K562 (cell line): ENCODE measurements around the gene TEAD4. TPM values are rescaled to one million over a fixed set of nuclear protein-coding genes. Genes with fewer than 3 reads are reported as not detected.
A peak's percentile ranks its signal among the peaks of the same experiment; 100 is the strongest.

Experiments used
- CEBPG ChIP-seq, 3 experiments: fragments of 200-800 bp in 1 of 3; sonication (Bioruptor generic) in 1 of 3; sonication (generic) in 1 of 3; formaldehyde crosslinking in 1 of 3; IDR thresholded peaks in 2 of 3; conservative IDR thresholded peaks in 1 of 3; 2 replicates each; pipeline versions ENCODE4 v1.6.1 to v1.8.0; 2016 to 2022; ENCODE audit warnings: missing compliant biosample characterization in 2 of 3, missing genetic modification characterization in 2 of 3, mild to moderate bottlenecking in 1 of 3, missing genetic modification reagents in 1 of 3
- E2F6 ChIP-seq, 2 experiments: IDR thresholded peaks; 2 replicates each; pipeline ENCODE4 v1.6.1; 2011; ENCODE audit warnings: borderline replicate concordance in 1 of 2, control low read depth in 1 of 2, low read depth in 1 of 2, low read length in 1 of 2, mild to moderate bottlenecking in 1 of 2, mixed read lengths in 1 of 2, moderate library complexity in 1 of 2; ENCODE audit not compliant: insufficient read depth in 1 of 2, insufficient read length in 1 of 2, poor library complexity in 1 of 2, severe bottlenecking in 1 of 2; ENCODE audit errors: extremely low read depth in 1 of 2
- ELF1 ChIP-seq: fragments of 200-800 bp; sonication (Bioruptor generic); IDR thresholded peaks from 2 replicates; pipeline ENCODE4 v1.6.1; 2016; ENCODE audit warnings: missing genetic modification characterization, missing compliant biosample characterization
- EP400 ChIP-seq: fragments of 450-650 bp; IDR thresholded peaks from 2 replicates; pipeline ENCODE4 v1.6.1; 2017; ENCODE audit warnings: antibody characterized with exemption, mild to moderate bottlenecking, moderate library complexity
- HDAC1 ChIP-seq, 2 experiments: fragments of 450-650 bp; IDR thresholded peaks; 2 replicates each; pipeline ENCODE4 v1.6.1; 2016 to 2017; ENCODE audit warnings: inconsistent platforms in 1 of 2, mild to moderate bottlenecking in 1 of 2, moderate library complexity in 1 of 2
- L3MBTL2 ChIP-seq: fragments of 450-650 bp; IDR thresholded peaks from 2 replicates; pipeline ENCODE4 v1.6.1; 2016; ENCODE audit warnings: mild to moderate bottlenecking, moderate library complexity
- MTA3 ChIP-seq: fragments of 450-650 bp; formaldehyde crosslinking; IDR thresholded peaks from 2 replicates; pipeline ENCODE4 v1.6.1; 2017; ENCODE audit warnings: mild to moderate bottlenecking, borderline replicate concordance
- NKRF ChIP-seq: fragments of 450-650 bp; IDR thresholded peaks from 2 replicates; pipeline ENCODE4 v1.6.1; 2016; ENCODE audit warnings: borderline replicate concordance
- PHF8 ChIP-seq: fragments of 200-600 bp; sonication (generic); IDR thresholded peaks from 2 replicates; pipeline ENCODE4 v1.6.1; 2012; ENCODE audit warnings: mixed run types, mild to moderate bottlenecking, inconsistent platforms, low read length, moderate library complexity, borderline replicate concordance
- RBM34 ChIP-seq: fragments of 200-400 bp; formaldehyde crosslinking; IDR thresholded peaks from 2 replicates; pipeline ENCODE4 v1.6.1; 2018; ENCODE audit warnings: low read length, borderline replicate concordance; ENCODE audit not compliant: insufficient read depth
- SUPT5H ChIP-seq: fragments of 450-650 bp; IDR thresholded peaks from 2 replicates; pipeline ENCODE4 v1.6.1; 2016
- ZBTB11 ChIP-seq, 3 experiments: fragments of 200-800 bp in 1 of 3; fragments of 250-450 bp in 1 of 3; fragments of 450-650 bp in 1 of 3; sonication (Bioruptor Pico) in 1 of 3; sonication (Bioruptor generic) in 1 of 3; formaldehyde crosslinking in 1 of 3; IDR thresholded peaks; 2 replicates each; pipeline versions ENCODE4 v1.6.1 to v1.8.0; 2016 to 2022; ENCODE audit warnings: mild to moderate bottlenecking in 2 of 3, missing genetic modification characterization in 2 of 3, missing compliant biosample characterization in 1 of 3, moderate library complexity in 1 of 3
- ZNF695 ChIP-seq: fragments of 450-650 bp; formaldehyde crosslinking; IDR thresholded peaks from 2 replicates; pipeline ENCODE4 v1.4.0; 2020; ENCODE audit warnings: mild to moderate bottlenecking, moderate library complexity
- polyA plus RNA-seq, 8 experiments: library from polyadenylated mRNA; depleted of rRNA in 4 of 8; stranded (reverse) in 5 of 8; unstranded in 3 of 8; fragments of >200 nt; fragmentation: Nextera tagmentation in 2 of 8; fragmentation: Illumina TruSeq in 1 of 8; extraction: Ambion mirVana in 2 of 8; extraction: Trizol in 1 of 8; gene quantifications; 2 replicates each; pipeline versions ENCODE4 v1.2.1 to v1.2.3, GENCODE V29; 2011 to 2014; ENCODE audit warnings: inconsistent platforms in 1 of 8, missing spikeins in 1 of 8
- total RNA-seq, 7 experiments: library from RNA; depleted of rRNA in 6 of 7; stranded (reverse); fragments of >200 nt in 6 of 7; fragmentation: Illumina TruSeq in 2 of 7; extraction: Trizol in 2 of 7; gene quantifications; 2 replicates each; pipeline versions ENCODE4 v1.2.1 to v1.2.3, GENCODE V29; 2011 to 2021; ENCODE audit warnings: low replicate concordance in 1 of 7

Gene TEAD4
- total and polyA plus RNA-seq, 9 of the 15 experiments (the other 6 are each of a cell fraction or from before 2014, with no cell fraction given) = 0.82 to 40.0 (median 17.0) TPM

GRCh38 chr12:2958432-2959191 lies 585 bp upstream of the TEAD4 start (continued):
- TF ChIP-seq NKRF = peak; percentile 37; the same call in 1 of the 2 replicates
- peak; percentile 37; the same call in 1 of the 2 replicates for TF ChIP-seq ELF1 (tag)
- TF ChIP-seq MTA3 = 0 out of 2 replicates have a peak, but pooled peaks have one; percentile 7
- peak; percentile 42; the same call in 1 of the 2 replicates for TF ChIP-seq PHF8
- peak in 1 of 2 experiments; percentile 64; a peak in 1 of 4 replicates for TF ChIP-seq HDAC1 (IDR thresholded peaks at IDR 0.05)
- no peak for TF ChIP-seq ZNF695
- TF ChIP-seq L3MBTL2 = peak; percentile 68
- no peak for TF ChIP-seq RBM34
- TF ChIP-seq SUPT5H = peak; percentile 39; the same call in 1 of the 2 replicates
- TF ChIP-seq EP400 = peak; percentile 63
- TF ChIP-seq CEBPG (CRISPR knock-in tag; IDR thresholded peaks at IDR 0.05) = no peak
- no peak for TF ChIP-seq CEBPG (tag; conservative IDR thresholded peaks at IDR 0.05 in 1 of 2, IDR thresholded peaks at IDR 0.05 in 1 of 2)
- peak in 1 of 3 experiments; percentile 33; a peak in 1 of 6 replicates for TF ChIP-seq ZBTB11 (CRISPR knock-in tag; IDR thresholded peaks at IDR 0.05)
- TF ChIP-seq E2F6 (IDR thresholded peaks at IDR 0.05; ENCODE audit: borderline replicate concordance in 1 of 2, extremely low read depth in 1 of 2, insufficient read depth in 1 of 2, insufficient read length in 1 of 2, low read depth in 1 of 2, low read length in 1 of 2, poor library complexity in 1 of 2, severe bottlenecking in 1 of 2) = peak in 1 of 2 experiments; percentile 45
